HepG2 (cell line): ENCODE results near the gene NPSR1. TPM values are rescaled to one million over a fixed set of nuclear protein-coding genes. Genes with fewer than 3 reads are reported as not detected.

Experiments
- CSRNP2 ChIP-seq: sonication (generic); formaldehyde crosslinking; conservative IDR thresholded peaks from 2 replicates; pipeline ENCODE4 v1.8.0; 2022; ENCODE audit warnings: low read depth, missing genetic modification reagents
- ELK4 ChIP-seq: sonication (generic); formaldehyde crosslinking; IDR thresholded peaks from 2 replicates; pipeline ENCODE4 v1.9.0; 2021; ENCODE audit warnings: missing genetic modification reagents, borderline replicate concordance
- FOXP1 ChIP-seq, 2 experiments: fragments of 450-650 bp in 1 of 2; IDR thresholded peaks; 2 replicates each; pipeline ENCODE4 v1.6.1; 2017 to 2018; ENCODE audit warnings: antibody characterized with exemption in 1 of 2
- GTF2F1 ChIP-seq: fragments of 150-350 bp; IDR thresholded peaks from 2 replicates; pipeline ENCODE4 v1.6.1; 2014; ENCODE audit warnings: low read length
- GZF1 ChIP-seq: sonication (generic); formaldehyde crosslinking; IDR thresholded peaks from 2 replicates; pipeline ENCODE4 v1.5.1; 2020; ENCODE audit warnings: mild to moderate bottlenecking, missing genetic modification reagents
- HMG20A ChIP-seq: IDR thresholded peaks from 2 replicates; pipeline ENCODE4 v1.6.1; 2016; ENCODE audit warnings: borderline replicate concordance
- HNRNPH1 ChIP-seq: fragments of 200-400 bp; formaldehyde crosslinking; optimal IDR thresholded peaks from 2 replicates; pipeline ENCODE3; 2017; ENCODE audit warnings: mild to moderate bottlenecking, low read depth, low read length
- MIXL1 ChIP-seq: IDR thresholded peaks from 2 replicates; pipeline ENCODE4 v1.6.1; 2016
- PHF20 ChIP-seq: sonication (generic); formaldehyde crosslinking; IDR thresholded peaks from 2 replicates; pipeline ENCODE4 v1.5.0; 2020; ENCODE audit warnings: mild to moderate bottlenecking, missing genetic modification reagents
- PHF5A ChIP-seq: IDR thresholded peaks from one replicate; pipeline ENCODE4 v1.6.1; 2018; ENCODE audit warnings: low read depth, missing genetic modification reagents; ENCODE audit not compliant: unreplicated experiment
- PITX1 ChIP-seq: sonication (generic); formaldehyde crosslinking; IDR thresholded peaks from 2 replicates; pipeline ENCODE4 v1.5.1; 2020; ENCODE audit warnings: mild to moderate bottlenecking, missing genetic modification reagents
- SNAPC5 ChIP-seq: sonication (generic); formaldehyde crosslinking; IDR thresholded peaks from 2 replicates; pipeline ENCODE4 v1.8.1; 2023; ENCODE audit warnings: mild to moderate bottlenecking, missing genetic modification reagents, borderline replicate concordance
- TCF7L2 ChIP-seq: IDR thresholded peaks from 2 replicates; pipeline ENCODE4 v1.6.1; 2011; ENCODE audit warnings: mild to moderate bottlenecking, low read depth, low read length, moderate library complexity
- XBP1 ChIP-seq: sonication (generic); formaldehyde crosslinking; IDR thresholded peaks from 2 replicates; pipeline ENCODE4 v1.5.0; 2020; ENCODE audit warnings: missing genetic modification reagents
- ZNF17 ChIP-seq: sonication (generic); formaldehyde crosslinking; IDR thresholded peaks from 2 replicates; pipeline ENCODE4 v1.5.0; 2020; ENCODE audit warnings: mild to moderate bottlenecking, missing genetic modification reagents
- ZNF660 ChIP-seq: sonication (generic); formaldehyde crosslinking; IDR thresholded peaks from 2 replicates; pipeline ENCODE4 v1.5.1; 2020; ENCODE audit warnings: mild to moderate bottlenecking, low read depth, missing genetic modification reagents, borderline replicate concordance
- ZNF687 ChIP-seq: sonication (generic); formaldehyde crosslinking; IDR thresholded peaks from 2 replicates; pipeline ENCODE4 v1.5.1; 2020; ENCODE audit warnings: mild to moderate bottlenecking, missing genetic modification reagents, moderate library complexity
- ZNF747 ChIP-seq: sonication (generic); formaldehyde crosslinking; IDR thresholded peaks from 2 replicates; pipeline ENCODE4 v1.8.1; 2023; ENCODE audit warnings: missing genetic modification reagents, mild to moderate bottlenecking, borderline replicate concordance
- ZNF75D ChIP-seq: sonication (generic); formaldehyde crosslinking; IDR thresholded peaks from 2 replicates; pipeline ENCODE4 v1.8.1; 2023; ENCODE audit warnings: missing genetic modification reagents, mild to moderate bottlenecking, borderline replicate concordance
- ZNF770 ChIP-seq: sonication (generic); formaldehyde crosslinking; IDR thresholded peaks from 2 replicates; pipeline ENCODE4 v1.5.0; 2020; ENCODE audit warnings: mild to moderate bottlenecking, missing genetic modification reagents
- ZSCAN21 ChIP-seq: sonication (generic); formaldehyde crosslinking; IDR thresholded peaks from 2 replicates; pipeline ENCODE4 v1.8.0; 2022; ENCODE audit warnings: mild to moderate bottlenecking, missing genetic modification reagents, moderate library complexity, borderline replicate concordance
- ZZZ3 ChIP-seq: sonication (generic); formaldehyde crosslinking; IDR thresholded peaks from 2 replicates; pipeline ENCODE4 v1.4.0; 2020; ENCODE audit warnings: missing genetic modification reagents, mild to moderate bottlenecking, borderline replicate concordance
- polyA plus RNA-seq, 8 experiments: library from polyadenylated mRNA; depleted of rRNA in 3 of 8; stranded (reverse) in 7 of 8; unstranded in 1 of 8; fragments of >200 nt; fragmentation: Illumina TruSeq in 4 of 8; extraction: Trizol in 4 of 8; gene quantifications; 2 replicates each; pipeline versions ENCODE4 v1.2.1 to v1.2.3, GENCODE V29; 2011 to 2016; ENCODE audit warnings: low read depth in 4 of 8, missing spikeins in 1 of 8, mixed read lengths in 1 of 8; ENCODE audit not compliant: insufficient read depth in 1 of 8
- total RNA-seq, 5 experiments: library from RNA; depleted of rRNA; stranded (reverse); fragments of >200 nt; fragmentation: Illumina TruSeq; extraction: Trizol; gene quantifications; 2 replicates each; pipeline ENCODE4 v1.2.3, GENCODE V29; 2016; ENCODE audit warnings: low read depth in 1 of 5

Gene NPSR1
- total and polyA plus RNA-seq, 2 of the 13 experiments (the other 11 are each of a cell fraction or from before 2014, with no cell fraction given), result not detected

GRCh38 chr7:34758111-34758601, 100.1 kb downstream of the NPSR1 start (continued):
- TF ChIP-seq ELK4 (CRISPR knock-in tag) (no peak), MIXL1 (CRISPR knock-in tag) (peak; percentile 57; the same call in 1 of the 2 replicates), FOXP1 (IDR thresholded peaks at IDR 0.05) (no peak), FOXP1 (CRISPR knock-in tag; IDR thresholded peaks at IDR 0.05) (peak; percentile 43; the same call in 1 of the 2 replicates), HNRNPH1 (no peak), SNAPC5 (CRISPR knock-in tag) (peak; percentile 98), CSRNP2 (CRISPR knock-in tag) (no peak), ZZZ3 (CRISPR knock-in tag) (no peak), HMG20A (CRISPR knock-in tag) (0 out of 2 replicates have a peak, but pooled peaks have one; percentile 64), GZF1 (CRISPR knock-in tag) (no peak), ZNF17 (CRISPR knock-in tag) (no peak), ZNF687 (CRISPR knock-in tag) (no peak), TCF7L2 (no peak), PHF5A (CRISPR knock-in tag) (no peak), XBP1 (CRISPR knock-in tag) (no peak), GTF2F1 (no peak), ZNF747 (no peak), ZNF770 (CRISPR knock-in tag) (no peak), PITX1 (CRISPR knock-in tag) (peak; percentile 33; the same call in 1 of the 2 replicates), ZNF660 (CRISPR knock-in tag) (no peak), PHF20 (CRISPR knock-in tag) (no peak), ZNF75D (CRISPR knock-in tag) (no peak), ZSCAN21 (CRISPR knock-in tag) (no peak)
